SKM-1 treated with dmso at 0.1 percent for 144 hours (cell line): ENCODE measurements around the gene PEX11A.
"Not testable (repeated sequence)": the region's sequence is repeated elsewhere in the genome, so short reads cannot be mapped to it uniquely, and the experiment has no call there.

Experiments
- DNase-seq: peaks from one replicate; lab custom pipeline; 2025; ENCODE audit not compliant: unreplicated experiment; lab: John Stamatoyannopoulos, UW

PEX11A gene

DNA sequence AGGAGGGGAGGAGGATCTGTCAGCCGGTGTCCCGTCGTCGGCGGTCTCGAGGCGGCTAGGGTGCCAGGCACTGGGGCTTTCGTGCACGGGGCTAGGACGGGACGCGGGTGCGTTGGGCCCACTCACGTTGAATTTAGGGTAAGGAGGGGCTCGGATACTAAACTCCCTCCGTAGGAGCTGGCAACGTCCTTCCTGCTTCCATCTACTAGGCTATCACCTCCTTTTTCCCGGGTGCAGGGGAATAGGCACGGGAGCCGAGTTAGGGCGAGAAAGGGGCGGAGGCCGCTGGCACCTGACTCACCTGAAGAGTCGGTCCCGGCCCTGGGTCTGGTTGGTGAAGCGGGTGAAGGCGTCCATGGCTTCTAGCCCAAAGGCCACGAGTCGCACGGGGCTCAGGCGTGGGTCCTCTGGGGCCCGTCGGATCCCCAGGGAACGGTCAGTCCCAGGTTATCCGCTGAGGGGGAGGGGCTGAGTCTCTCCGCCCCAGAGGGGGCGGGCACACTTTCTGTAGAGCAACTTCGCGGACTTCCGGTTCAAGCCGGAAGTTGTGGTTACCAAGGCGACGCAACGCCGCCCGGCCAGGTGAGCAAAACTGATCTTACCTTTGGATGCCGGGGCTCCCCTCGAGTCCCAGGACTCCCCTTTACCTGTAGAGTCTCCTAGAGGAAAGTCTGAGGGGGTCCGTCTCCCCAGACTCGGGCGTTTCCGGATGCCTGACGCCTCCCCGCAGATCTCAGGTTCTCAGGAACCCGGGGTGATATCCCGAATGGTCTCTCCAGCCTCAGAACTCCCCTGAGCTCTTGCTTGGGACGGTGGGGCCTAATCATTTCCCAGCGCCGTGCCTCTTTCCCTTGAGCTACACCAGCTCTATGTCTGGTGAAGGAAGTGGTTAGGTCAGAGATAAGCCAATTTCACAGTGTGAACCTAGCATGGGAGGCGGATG lies at the start of gene PEX11A, which contains the start of gene WDR93:
Gene PEX11A (minus strand): TSS at position 479 of the 943 bp plus-strand sequence. CDS start 122 bp downstream, at position 357.
Gene WDR93 (plus strand): TSS at position 536 of the 943 bp plus-strand sequence. CDS start 10,936 bp downstream, outside the sequence.
- DNase-seq = peak; percentile 46

- peak; percentile 77 for DNase-seq
Observed at GRCh38 chr15:89740137-89740536, 49.6 kb upstream of the PEX11A start.

GRCh38 chr15:89735773-89736172 lies 45.2 kb upstream of the PEX11A start:
- no peak for DNase-seq

- DNase-seq = no peak
Observed at GRCh38 chr15:89732451-89733172, 42.1 kb upstream of the PEX11A start.

- no peak for DNase-seq
Observed at GRCh38 chr15:89731275-89731674, 40.7 kb upstream of the PEX11A start.

GRCh38 chr15:89728254-89728653 lies 37.7 kb upstream of the PEX11A start:
- no peak for DNase-seq

DNA sequence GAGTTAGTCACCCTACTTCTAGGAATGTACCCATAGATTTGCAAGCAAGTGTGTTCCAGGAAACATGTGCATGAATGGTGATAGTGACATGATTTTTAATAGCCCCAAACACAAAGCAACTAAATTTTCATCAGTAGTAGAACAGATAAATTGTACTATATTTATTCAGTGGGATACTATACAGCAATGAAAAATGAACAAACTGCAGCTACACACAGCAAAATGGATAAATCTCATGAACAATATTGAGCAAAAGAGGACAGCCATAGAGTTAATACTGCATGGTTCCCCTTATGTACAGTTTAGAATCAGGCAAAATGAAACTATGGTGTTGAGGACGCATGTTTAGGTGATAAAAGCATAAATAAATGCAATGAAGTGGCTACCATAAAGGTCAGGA lies 34.5 kb upstream of the PEX11A start:
- no peak for DNase-seq

DNA sequence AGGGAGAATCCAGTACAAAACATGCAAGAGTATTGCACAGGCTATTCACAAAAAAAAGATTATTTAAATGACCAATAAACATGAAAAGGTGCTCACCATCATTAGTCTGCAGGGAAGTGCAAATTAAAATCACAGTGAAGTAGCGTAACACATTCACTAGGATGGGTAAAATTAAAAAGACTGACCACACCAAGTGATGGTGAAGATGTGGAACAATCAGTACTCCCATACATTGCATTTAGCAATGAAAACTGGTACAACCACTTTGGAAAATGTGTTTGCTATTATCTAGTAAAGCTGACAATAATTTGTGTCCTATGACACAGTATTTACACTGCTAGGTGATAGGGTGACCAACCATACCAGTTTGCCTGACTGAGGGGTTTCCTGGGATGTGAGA lies 34.1 kb upstream of the PEX11A start:
- no peak for DNase-seq

DNA sequence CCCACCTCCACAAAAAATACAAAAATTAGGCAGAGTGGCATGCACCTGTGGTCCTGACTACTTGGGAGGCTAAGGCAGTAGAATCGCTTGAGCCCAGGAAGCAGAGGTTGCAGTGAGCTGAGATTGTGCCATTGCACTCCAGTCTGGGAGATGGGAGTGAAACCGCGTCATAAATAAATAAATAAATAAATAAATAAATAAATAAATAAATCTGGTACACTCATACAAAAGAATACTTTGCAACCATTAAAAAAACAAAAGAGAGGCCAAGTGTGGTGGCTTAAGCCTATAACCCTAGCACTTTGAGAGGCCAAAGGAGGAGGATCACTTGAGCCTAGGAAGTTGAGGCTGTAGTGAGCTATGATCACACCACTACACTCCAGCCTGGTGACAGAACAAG lies 32.5 kb upstream of the PEX11A start:
- no peak for DNase-seq

- DNase-seq = peak; percentile 56
Observed at GRCh38 chr15:89714775-89715174, 24.2 kb upstream of the PEX11A start.

DNA sequence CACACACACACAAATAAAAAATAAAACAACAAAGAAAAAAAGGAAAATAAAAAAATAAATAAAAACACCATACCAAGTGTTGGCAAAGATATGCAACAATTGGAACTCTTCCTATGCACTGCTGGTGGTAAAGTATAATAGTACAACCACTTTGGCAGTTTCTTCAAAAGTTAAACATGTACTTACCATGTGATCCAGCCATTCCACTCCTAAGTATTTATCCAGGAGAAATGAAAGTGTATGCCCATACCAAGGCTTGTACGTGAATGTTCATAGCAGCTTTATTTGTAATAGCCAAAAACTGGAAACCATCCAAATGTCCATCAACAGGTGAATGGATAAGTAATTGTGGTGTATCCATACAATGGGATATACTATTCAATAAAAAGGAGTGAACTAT lies 17.0 kb upstream of the PEX11A start:
- DNase-seq = no peak

GRCh38 chr15:89704411-89704810 lies 13.9 kb upstream of the PEX11A start:
- no peak for DNase-seq

- DNase-seq = no peak
Observed at GRCh38 chr15:89695198-89695597, 4.6 kb upstream of the PEX11A start.

- no peak for DNase-seq
Observed at GRCh38 chr15:89693696-89694095, 3.1 kb upstream of the PEX11A start.

GRCh38 chr15:89693091-89693490 lies 2.5 kb upstream of the PEX11A start:
- DNase-seq = no peak

GRCh38 chr15:89689930-89690275 lies 651 bp downstream of the PEX11A start:
- not testable (repeated sequence) for DNase-seq

GRCh38 chr15:89686522-89686921 lies 4.0 kb downstream of the PEX11A start:
- DNase-seq = no peak

- no peak for DNase-seq
Observed at GRCh38 chr15:89685995-89686394, 4.6 kb downstream of the PEX11A start.

DNA sequence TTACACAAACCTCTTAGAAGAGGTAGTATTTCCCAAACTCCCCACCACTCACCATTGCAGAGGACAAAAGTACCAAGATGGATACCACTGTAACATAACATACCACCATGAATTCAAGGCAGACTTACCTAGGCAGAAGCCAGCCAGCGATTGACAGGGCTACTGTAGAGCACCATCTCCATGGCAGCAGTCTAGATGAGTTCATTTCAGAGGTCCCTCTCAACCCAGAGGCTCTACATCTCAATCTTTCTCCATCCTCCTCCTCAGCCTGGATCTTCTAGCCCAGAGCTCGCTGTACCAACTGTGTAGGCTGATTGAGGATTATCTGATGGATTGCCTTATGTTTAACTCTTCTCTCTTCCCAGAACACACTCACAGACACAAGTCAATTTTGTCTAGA lies 9.4 kb downstream of the PEX11A start:
- no peak for DNase-seq

DNA sequence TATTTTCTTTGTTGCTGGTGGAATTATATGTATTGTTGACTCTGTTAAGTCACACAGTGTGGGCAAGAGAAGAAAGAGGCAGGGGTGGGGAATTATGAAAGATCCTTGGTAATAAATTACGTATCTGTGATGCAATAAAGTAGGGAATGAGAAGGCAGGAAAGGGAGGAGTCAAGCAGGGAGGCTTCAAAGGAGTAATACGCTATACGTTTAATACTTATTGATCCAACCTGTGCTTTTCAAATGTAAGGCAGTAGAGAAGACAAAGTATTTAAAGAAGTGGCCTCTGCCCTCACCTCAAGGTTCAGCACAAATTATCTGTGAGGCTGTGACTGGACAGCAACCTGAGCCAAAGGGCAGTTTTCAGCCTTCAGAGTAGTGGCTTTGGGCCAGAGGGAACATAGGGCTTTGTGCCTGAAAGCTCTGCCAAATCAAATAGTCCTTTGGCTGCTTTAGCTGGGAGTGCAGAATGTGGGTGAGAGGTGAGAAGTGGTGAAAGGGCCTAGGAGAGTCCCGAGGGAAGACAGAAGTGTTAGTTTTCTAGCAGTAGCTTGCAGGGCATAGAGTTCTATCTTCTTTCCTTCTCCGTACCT lies 10.2 kb downstream of the PEX11A start:
- DNase-seq = no peak

GRCh38 chr15:89679212-89679611 lies 11.3 kb downstream of the PEX11A start, which contains the start of gene PLIN1:
PLIN1 (minus strand) TSS chr15:89679367; CDS start chr15:89677489, 1,878 bp downstream.
- no peak for DNase-seq

DNA sequence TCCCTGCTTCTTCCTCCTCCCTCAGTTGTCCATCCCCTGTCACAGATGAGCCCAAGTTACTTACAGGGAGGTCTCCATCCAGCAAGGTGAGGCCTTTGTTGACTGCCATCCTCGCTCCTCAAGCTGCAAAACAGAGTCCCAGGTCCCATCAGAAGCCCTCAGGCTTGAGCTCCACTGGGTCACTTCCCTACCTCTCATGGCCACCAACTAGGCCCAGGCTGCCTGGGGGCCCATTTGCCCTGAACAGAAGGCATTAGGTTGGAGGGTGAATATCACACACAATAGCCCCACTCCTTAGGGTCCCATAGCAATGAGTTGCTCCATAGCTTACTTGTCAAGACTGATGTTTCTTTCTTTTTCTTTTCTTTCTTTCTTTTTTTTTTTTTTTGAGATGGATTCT lies 13.2 kb downstream of the PEX11A start:
- DNase-seq = no peak
